Subcutaneous abdominal adipose tissue (tissue), 5 donors: Measurements from ENCODE around the gene C1orf185.
"Not testable (repeated sequence)": the region's sequence is repeated elsewhere in the genome, so short reads cannot be mapped to it uniquely, and the experiment has no call there.

Experiments
- H3K27ac ChIP-seq: one replicate; pipeline ENCODE4 v1.7.0; 2013; ENCODE audit warnings: low read depth, mild to moderate bottlenecking, inconsistent platforms, low read length, moderate library complexity
- H3K27me3 ChIP-seq, 5 donors: one replicate each; pipeline ENCODE4 v1.7.0; 2013; ENCODE audit warnings: low read length in 5 of 5, inconsistent platforms in 1 of 5; ENCODE audit not compliant: control insufficient read depth in 5 of 5, insufficient read depth in 4 of 5
- H3K36me3 ChIP-seq, 5 donors: one replicate each; pipeline ENCODE4 v1.7.0; 2013; ENCODE audit warnings: low read length in 5 of 5; ENCODE audit not compliant: control insufficient read depth in 5 of 5, insufficient read depth in 5 of 5
- H3K4me1 ChIP-seq, 5 donors: one replicate each; pipeline ENCODE4 v1.7.0; 2013; ENCODE audit warnings: low read length in 5 of 5, mild to moderate bottlenecking in 3 of 5, moderate library complexity in 1 of 5; ENCODE audit not compliant: control insufficient read depth in 5 of 5, insufficient read depth in 5 of 5
- H3K4me3 ChIP-seq, 5 donors: one replicate each; pipeline ENCODE4 v1.7.0; 2013; ENCODE audit warnings: low read length in 5 of 5, low read depth in 1 of 5
- H3K9ac ChIP-seq, 5 donors: one replicate each; pipeline ENCODE4 v1.7.0; 2013; ENCODE audit warnings: low read length in 5 of 5, mild to moderate bottlenecking in 4 of 5, moderate library complexity in 3 of 5
- H3K9me3 ChIP-seq, 5 donors: one replicate each; pipeline ENCODE4 v1.7.0; 2013; ENCODE audit warnings: low read length in 5 of 5; ENCODE audit not compliant: control insufficient read depth in 5 of 5
- donor health status: healthy.
- donor health status: healthy.
- donor health status: healthy.
- donor health status: healthy.
- donor health status: healthy.

Gene C1orf185

DNA sequence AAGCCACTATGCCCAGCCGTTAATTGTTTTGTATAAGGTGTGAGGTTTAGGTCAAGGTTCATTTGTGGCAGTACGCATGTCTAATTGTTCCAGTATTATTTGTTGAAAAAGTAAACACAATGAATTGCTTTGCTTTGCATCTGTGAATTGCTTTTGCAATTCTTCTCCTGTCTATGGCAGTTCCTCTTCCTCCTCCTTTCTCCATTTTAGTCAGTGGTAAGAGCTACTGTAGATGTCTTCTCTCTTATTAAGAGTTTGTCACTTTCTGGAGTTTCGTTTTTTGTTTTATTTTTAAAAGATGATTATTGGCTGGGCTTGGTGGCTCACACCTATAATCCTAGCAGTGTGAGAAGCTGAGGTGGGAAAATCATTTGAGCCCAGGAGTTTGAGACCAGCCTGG, 29.2 kb downstream of the C1orf185 start:
- Histone ChIP-seq H3K27ac (no peak overlapping the region), H3K9me3 (peaks cover 0 to 7% (median 4%) of the 10 kb centered on the region in 5 donors), H3K9ac (no peak overlapping the region), H3K36me3 (no peaks in the 10 kb centered on the region), H3K4me1 (no peaks in the 10 kb centered on the region), H3K4me3 (no peak overlapping the region), H3K27me3 (no peaks in the 10 kb centered on the region)

DNA sequence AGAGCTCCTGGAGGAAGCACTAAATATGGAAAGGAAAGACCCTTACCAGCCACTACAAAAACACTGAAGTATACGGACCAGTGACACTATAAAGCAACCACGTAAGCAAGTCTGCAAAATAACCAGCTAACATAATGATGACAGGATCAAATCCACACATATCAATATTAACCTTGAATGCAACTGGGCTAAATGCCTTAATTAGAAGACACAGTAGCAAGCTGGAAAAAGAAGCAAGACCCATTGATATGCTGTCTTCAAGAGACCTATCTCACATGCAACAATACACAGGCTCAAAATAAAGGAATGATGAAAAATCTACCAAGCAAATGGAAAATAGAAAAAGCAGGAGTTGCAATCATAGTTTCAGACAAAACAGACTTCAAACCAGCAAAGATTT, 31.0 kb downstream of the C1orf185 start:
- Histone ChIP-seq H3K4me3 (no peak overlapping the region), H3K36me3 (no peaks in the 10 kb centered on the region), H3K9me3 (peaks cover 0 to 7% (median 4%) of the 10 kb centered on the region in 5 donors), H3K4me1 (no peaks in the 10 kb centered on the region), H3K9ac (no peak overlapping the region), H3K27ac (no peak overlapping the region), H3K27me3 (no peaks in the 10 kb centered on the region)

GRCh38 chr1:51137696-51138095, 35.7 kb downstream of the C1orf185 start:
- not testable (repeated sequence) for H3K4me1 ChIP-seq, H3K27me3 ChIP-seq, H3K4me3 ChIP-seq, H3K9me3 ChIP-seq, H3K27ac ChIP-seq, H3K36me3 ChIP-seq, H3K9ac ChIP-seq

DNA sequence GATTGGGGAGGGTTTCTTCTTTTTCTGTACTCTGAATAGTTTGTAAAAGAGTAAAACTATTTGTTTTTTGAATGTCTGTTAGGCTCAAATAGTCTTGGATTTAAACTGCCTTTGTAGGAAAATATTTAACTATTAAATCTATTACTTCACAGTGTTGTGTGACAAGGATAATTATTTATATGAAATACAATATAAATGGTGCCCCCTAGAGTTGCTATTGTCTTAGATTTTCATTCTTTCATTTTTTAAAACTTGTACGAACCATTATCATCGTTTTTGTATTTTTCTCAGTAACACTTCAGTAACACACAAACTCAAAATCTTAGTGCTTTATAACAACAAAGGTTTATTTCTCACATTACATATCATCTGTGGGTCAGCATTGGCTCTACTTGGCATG, 37.4 kb downstream of the C1orf185 start:
- peaks cover 0 to 3% (median 0%) of the 10 kb centered on the region in 5 donors for H3K4me1 ChIP-seq
- H3K9ac ChIP-seq = no peak overlapping the region
- H3K4me3 ChIP-seq = no peak overlapping the region
- H3K9me3 ChIP-seq = no peaks in the 10 kb centered on the region
- no peak overlapping the region for H3K27ac ChIP-seq
- H3K36me3 ChIP-seq = no peaks in the 10 kb centered on the region
- H3K27me3 ChIP-seq = no peaks in the 10 kb centered on the region

DNA sequence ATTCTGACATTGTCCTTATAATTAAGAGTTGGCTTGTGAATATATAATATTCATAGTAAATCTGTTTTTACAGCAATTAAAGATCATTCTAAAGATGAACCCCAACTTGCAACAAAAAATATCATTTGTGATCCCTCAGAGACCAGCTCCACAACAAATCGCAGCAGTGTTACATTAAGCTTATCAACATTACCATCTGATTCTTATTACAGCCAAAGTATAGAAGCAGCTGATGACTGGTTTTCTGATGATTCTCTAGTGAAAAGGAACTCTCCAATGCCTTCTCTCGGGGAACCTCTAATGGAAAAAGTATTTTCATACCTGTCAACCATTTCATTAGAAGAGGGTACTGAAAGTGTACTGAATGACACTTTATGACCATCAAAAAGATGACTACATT, 45.4 kb downstream of the C1orf185 start:
- no peak overlapping the region for H3K9ac ChIP-seq
- no peaks in the 10 kb centered on the region for H3K9me3 ChIP-seq
- no peaks in the 10 kb centered on the region for H3K27me3 ChIP-seq
- H3K36me3 ChIP-seq = no peaks in the 10 kb centered on the region
- H3K27ac ChIP-seq = no peak overlapping the region
- no peak overlapping the region for H3K4me3 ChIP-seq
- no peaks in the 10 kb centered on the region for H3K4me1 ChIP-seq

DNA sequence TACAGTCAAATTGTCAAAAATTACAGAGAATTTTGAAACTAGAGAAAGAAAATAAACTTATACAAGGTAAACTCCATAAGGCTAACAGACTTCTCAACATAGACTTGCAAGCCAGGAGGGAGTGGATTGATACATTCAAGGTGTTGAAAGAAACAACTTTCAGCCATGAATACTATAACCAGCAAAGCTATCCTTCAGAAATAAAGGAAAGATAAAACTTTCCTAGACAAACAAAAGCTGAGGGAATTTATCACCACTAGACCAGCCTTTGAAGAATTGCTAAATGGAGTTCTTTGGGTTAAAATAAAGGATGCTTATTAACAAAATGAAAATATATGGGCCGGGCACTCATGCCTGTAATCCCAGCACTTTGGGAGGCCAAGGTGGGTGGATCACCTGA, 52.7 kb downstream of the C1orf185 start:
- no peaks in the 10 kb centered on the region for H3K36me3 ChIP-seq
- H3K27me3 ChIP-seq = no peaks in the 10 kb centered on the region
- H3K4me1 ChIP-seq = no peaks in the 10 kb centered on the region
- no peak overlapping the region for H3K9ac ChIP-seq
- H3K9me3 ChIP-seq = peaks cover 5 to 20% (median 9%) of the 10 kb centered on the region in 5 donors
- H3K27ac ChIP-seq = no peak overlapping the region
- H3K4me3 ChIP-seq = no peak overlapping the region

GRCh38 chr1:51156752-51157151, 54.7 kb downstream of the C1orf185 start:
- H3K27ac ChIP-seq = no peak overlapping the region

GRCh38 chr1:51157395-51157794, 55.4 kb downstream of the C1orf185 start:
- Histone ChIP-seq H3K27ac (no peak overlapping the region), H3K36me3 (no peaks in the 10 kb centered on the region), H3K4me3 (no peak overlapping the region), H3K27me3 (no peaks in the 10 kb centered on the region), H3K9ac (no peak overlapping the region), H3K4me1 (no peaks in the 10 kb centered on the region), H3K9me3 (peaks cover 5 to 20% (median 9%) of the 10 kb centered on the region in 5 donors)

More at GRCh38 chr1:51156752-51157151, 54.7 kb downstream of the C1orf185 start:
- H3K9me3 ChIP-seq = peaks cover 5 to 20% (median 9%) of the 10 kb centered on the region in 5 donors
- no peak overlapping the region for H3K4me3 ChIP-seq
- no peaks in the 10 kb centered on the region for H3K4me1 ChIP-seq
- H3K27me3 ChIP-seq = no peaks in the 10 kb centered on the region
- H3K36me3 ChIP-seq = no peaks in the 10 kb centered on the region
- no peak overlapping the region for H3K9ac ChIP-seq

DNA sequence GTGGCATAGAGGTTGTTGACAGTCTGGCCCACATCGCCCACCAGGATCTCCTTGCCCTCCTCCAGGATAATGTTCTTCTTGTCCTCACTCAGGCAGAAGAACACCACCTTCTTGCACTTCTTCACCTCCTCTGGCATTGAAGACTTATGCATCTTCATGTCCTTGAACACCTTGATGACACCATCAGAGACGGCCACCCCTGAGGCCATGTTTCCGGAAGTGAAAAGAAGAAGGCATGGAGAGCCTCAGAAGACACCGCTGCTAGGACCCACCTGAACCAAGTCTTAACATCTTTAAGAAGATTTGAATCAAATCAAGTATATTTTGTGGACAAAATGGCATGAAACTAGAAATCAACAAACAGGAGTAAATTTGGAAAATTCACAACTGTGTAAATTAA, 56.2 kb downstream of the C1orf185 start:
- no peaks in the 10 kb centered on the region for H3K27me3 ChIP-seq
- peaks cover 5 to 20% (median 9%) of the 10 kb centered on the region in 5 donors for H3K9me3 ChIP-seq
- no peak overlapping the region for H3K4me3 ChIP-seq
- H3K9ac ChIP-seq = no peak overlapping the region
- no peaks in the 10 kb centered on the region for H3K4me1 ChIP-seq
- no peak overlapping the region for H3K27ac ChIP-seq
- H3K36me3 ChIP-seq = no peaks in the 10 kb centered on the region

GRCh38 chr1:51162560-51162959, 60.5 kb downstream of the C1orf185 start:
- not testable (repeated sequence) for H3K9ac ChIP-seq, H3K36me3 ChIP-seq, H3K27ac ChIP-seq, H3K4me1 ChIP-seq, H3K9me3 ChIP-seq, H3K4me3 ChIP-seq, H3K27me3 ChIP-seq

DNA sequence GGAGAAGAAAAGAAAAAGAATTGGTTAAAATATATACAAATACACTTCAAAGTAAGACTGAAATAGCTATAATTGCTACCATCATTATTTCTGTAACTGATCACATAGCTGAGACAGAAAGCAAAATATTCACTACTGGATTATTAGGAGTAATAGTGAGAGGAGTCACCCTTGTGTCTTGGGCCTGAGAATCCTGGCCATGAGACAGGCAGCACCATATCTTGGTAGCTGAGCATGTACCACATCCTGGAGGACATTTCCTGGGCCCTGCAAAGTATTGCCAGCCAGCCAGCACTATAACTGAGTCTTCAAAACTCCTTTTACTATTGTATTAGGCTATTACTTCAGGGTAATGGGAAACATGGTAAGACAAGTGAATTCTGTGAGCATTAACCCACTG, 63.5 kb downstream of the C1orf185 start:
- H3K4me3 ChIP-seq = no peak overlapping the region
- H3K4me1 ChIP-seq = no peaks in the 10 kb centered on the region
- H3K9ac ChIP-seq = no peak overlapping the region
- H3K9me3 ChIP-seq = no peaks in the 10 kb centered on the region
- H3K27ac ChIP-seq = no peak overlapping the region
- H3K36me3 ChIP-seq = no peaks in the 10 kb centered on the region
- H3K27me3 ChIP-seq = no peaks in the 10 kb centered on the region
